ENCODE results near the gene ATP1A4.

DNA sequence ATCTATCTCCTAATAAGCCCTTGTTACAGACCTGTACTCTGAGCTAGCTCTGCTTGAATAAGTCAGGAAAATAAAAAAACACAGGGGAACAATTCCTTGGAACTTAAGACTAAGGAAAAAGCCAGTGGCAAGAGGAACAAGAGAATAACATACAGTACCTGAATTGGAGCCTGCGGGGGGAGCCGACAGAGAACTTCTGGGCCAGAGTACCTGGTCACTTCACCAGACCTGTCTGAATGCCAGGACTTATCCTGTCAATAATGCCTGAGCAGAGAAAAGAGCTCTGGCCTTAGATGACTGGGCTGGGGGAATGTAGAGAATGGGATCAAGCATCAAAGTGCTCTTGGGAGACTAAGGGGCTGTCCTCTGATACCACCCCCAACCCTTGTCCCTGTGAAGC, 68.9 kb downstream of the ATP1A4 start:
- TF ChIP-seq EZH2 (IDR thresholded peaks at IDR 0.05) (no peak), POLR2AphosphoS5 (IDR thresholded peaks at IDR 0.05; ENCODE audit: borderline replicate concordance, low read depth, low read length) (no peak), FOXP2 (optimal IDR thresholded peaks at IDR 0.05; ENCODE audit: control extremely low read depth, extremely low read length, insufficient read depth) (no peak)
